ENCODE measurements around the gene UMOD.
"Not testable (repeated sequence)": the region's sequence is repeated elsewhere in the genome, so short reads cannot be mapped to it uniquely, and the experiment has no call there.

The UMOD gene

GRCh38 chr16:20320178-20320577 is 32.3 kb downstream of the UMOD start:
- no peak for DNase-seq

- no peak for DNase-seq
These were observed 33.1 kb downstream of the UMOD start for GRCh38 chr16:20319406-20319805.

GRCh38 chr16:20318437-20318836 is 34.1 kb downstream of the UMOD start:
- DNase-seq = no peak

- DNase-seq = no peak
These were observed 34.5 kb downstream of the UMOD start for GRCh38 chr16:20318006-20318405.

- DNase-seq = no peak
These were observed 35.4 kb downstream of the UMOD start for GRCh38 chr16:20317117-20317516.

GRCh38 chr16:20316715-20317114 is 35.8 kb downstream of the UMOD start:
- no peak for DNase-seq

- DNase-seq = no peak
These were observed 36.8 kb downstream of the UMOD start for GRCh38 chr16:20315764-20316163.

GRCh38 chr16:20314575-20314974 is 37.9 kb downstream of the UMOD start:
- DNase-seq = no peak

- no peak for DNase-seq
These were observed 38.8 kb downstream of the UMOD start for GRCh38 chr16:20313741-20314140.

GRCh38 chr16:20312536-20313095 is 39.9 kb downstream of the UMOD start:
- DNase-seq = not testable (repeated sequence)

GRCh38 chr16:20311548-20311947 is 41.0 kb downstream of the UMOD start:
- no peak for DNase-seq

GRCh38 chr16:20310421-20311395 is 41.8 kb downstream of the UMOD start:
- DNase-seq = no peak

- DNase-seq = no peak
These were observed 42.7 kb downstream of the UMOD start for GRCh38 chr16:20309786-20310185.

GRCh38 chr16:20308801-20309590 is 43.5 kb downstream of the UMOD start:
- no peak for DNase-seq

GRCh38 chr16:20308266-20308665 is 44.2 kb downstream of the UMOD start:
- no peak for DNase-seq

- DNase-seq = no peak
These were observed 44.7 kb downstream of the UMOD start for GRCh38 chr16:20307791-20308190.

GRCh38 chr16:20307240-20307671 is 45.3 kb downstream of the UMOD start:
- no peak for DNase-seq

GRCh38 chr16:20306401-20306800 is 46.1 kb downstream of the UMOD start:
- DNase-seq = no peak

GRCh38 chr16:20303012-20303411 is 49.5 kb downstream of the UMOD start:
- no peak for DNase-seq

- DNase-seq = no peak
These were observed 50.1 kb downstream of the UMOD start for GRCh38 chr16:20302389-20302788.

GRCh38 chr16:20301840-20302239 is 50.7 kb downstream of the UMOD start:
- no peak for DNase-seq

GRCh38 chr16:20300312-20301097 is 52.0 kb downstream of the UMOD start:
- peak in 3 of 5 donors; percentile 6 to 30 (median 9) for DNase-seq
